Measurements from ENCODE around the gene ERP29. TPM values are rescaled to one million over a fixed set of nuclear protein-coding genes. Genes with fewer than 3 reads are reported as not detected.
"Not testable (repeated sequence)": the region's sequence is repeated elsewhere in the genome, so short reads cannot be mapped to it uniquely, and the experiment has no call there.

ERP29 gene
- total RNA-seq, 4 donors from 2014 or later: 12.9 to 36.5 (median 29.7) TPM

GRCh38 chr12:112035219-112035785, 22.1 kb downstream of the ERP29 start:
- TF ChIP-seq EP300 (IDR thresholded peaks at IDR 0.05) (no peak), POLR2A (IDR thresholded peaks at IDR 0.05) (no peak), CTCF (IDR thresholded peaks at IDR 0.05) (no peak)
- WGBS, 2 donors: 80 to 83% methylated on average over 4 of the region's 4 CpGs
- no peaks in the 10 kb centered on the region for H3K27me3 ChIP-seq
- H3K4me1 ChIP-seq: no peaks in the 10 kb centered on the region
- H3K9me3 ChIP-seq: no peaks in the 10 kb centered on the region
- no peak overlapping the region for H3K4me3 ChIP-seq
- DNase-seq (ENCODE audit: low spot score in 2 of 2): no peak
- peaks cover 3 to 93% (median 29%) of the 10 kb centered on the region in 3 donors for H3K36me3 ChIP-seq
- no peak overlapping the region for H3K27ac ChIP-seq

DNA sequence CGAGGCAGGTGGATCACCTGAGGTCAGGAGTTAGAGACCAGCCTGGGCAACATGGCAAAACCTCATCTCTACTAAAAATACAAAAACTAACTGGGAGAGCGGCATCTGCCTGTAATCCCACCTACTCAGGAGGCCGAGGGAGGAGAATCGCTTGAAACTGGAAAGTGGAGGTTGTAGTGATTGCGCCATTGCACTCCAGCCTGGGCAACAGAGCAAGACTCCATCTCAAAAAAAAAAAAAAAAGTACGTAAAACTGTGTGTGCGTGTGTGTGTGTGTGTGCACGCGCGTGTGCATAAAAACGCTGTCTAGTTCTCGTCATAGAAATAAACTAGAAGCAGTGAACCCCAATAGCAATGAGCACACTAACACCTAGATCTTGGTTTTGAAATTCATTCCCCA, 23.4 kb downstream of the ERP29 start:
- 96% methylated on average over 12 of the region's 12 CpGs for WGBS, 2 donors
- H3K4me3 ChIP-seq; H3K27me3 ChIP-seq; H3K9me3 ChIP-seq; H3K4me1 ChIP-seq; DNase-seq (ENCODE audit: low spot score in 2 of 2); H3K27ac ChIP-seq: not testable (repeated sequence)
- H3K36me3 ChIP-seq: peaks cover 3 to 93% (median 34%) of the 10 kb centered on the region in 3 donors

- Histone ChIP-seq H3K36me3 (peaks cover 0 to 98% (median 19%) of the 10 kb centered on the region in 3 donors), H3K27me3 (no peaks in the 10 kb centered on the region), H3K27ac (no peak overlapping the region), H3K9me3 (no peaks in the 10 kb centered on the region), H3K4me1 (no peaks in the 10 kb centered on the region), H3K4me3 (no peak overlapping the region)
- TF ChIP-seq CTCF (IDR thresholded peaks at IDR 0.05): no peak
- no peak for DNase-seq (ENCODE audit: low spot score in 2 of 2)
- WGBS, 2 donors: 77 to 84% methylated on average over 4 of the region's 4 CpGs
Measured at GRCh38 chr12:112046003-112046402, 32.8 kb downstream of the ERP29 start.

DNA sequence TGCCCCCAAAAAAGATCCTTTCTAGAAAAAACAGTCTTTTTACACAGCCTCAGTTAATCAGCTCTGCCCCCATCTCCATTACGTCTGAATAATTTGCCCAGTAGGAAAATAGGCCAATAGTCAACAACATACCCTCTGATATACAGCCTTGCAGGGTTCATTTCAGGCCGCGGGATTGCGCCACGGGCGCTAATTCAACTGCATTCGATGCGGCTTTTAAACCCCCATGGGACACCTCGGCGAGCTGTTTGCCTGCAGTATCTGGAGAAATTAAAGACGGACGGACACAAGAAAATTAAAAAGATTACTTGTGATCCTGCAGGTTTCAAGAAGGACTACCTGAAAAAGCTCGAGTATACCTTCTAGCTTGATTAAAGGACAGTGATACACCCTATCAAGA, 36.1 kb downstream of the ERP29 start:
- Histone ChIP-seq H3K27ac (no peak overlapping the region), H3K36me3 (peaks cover 0 to 98% (median 8%) of the 10 kb centered on the region in 3 donors), H3K27me3 (no peaks in the 10 kb centered on the region), H3K4me3 (no peak overlapping the region), H3K4me1 (no peaks in the 10 kb centered on the region), H3K9me3 (no peaks in the 10 kb centered on the region)
- DNase-seq (ENCODE audit: low spot score in 2 of 2): no peak
- 92 to 94% methylated on average over 13 of the region's 13 CpGs for WGBS, 2 donors
- TF ChIP-seq EP300 (IDR thresholded peaks at IDR 0.05) (no peak), POLR2A (IDR thresholded peaks at IDR 0.05) (no peak), CTCF (IDR thresholded peaks at IDR 0.05) (no peak)

GRCh38 chr12:112061137-112061536, 47.9 kb downstream of the ERP29 start:
- no peaks in the 10 kb centered on the region for H3K4me1 ChIP-seq
- WGBS, 2 donors: 89 to 95% methylated on average over 2 of the region's 2 CpGs
- H3K4me3 ChIP-seq: no peak overlapping the region
- peaks cover 0 to 99% (median 5%) of the 10 kb centered on the region in 3 donors for H3K36me3 ChIP-seq
- H3K27ac ChIP-seq: no peak overlapping the region
- TF ChIP-seq POLR2A (IDR thresholded peaks at IDR 0.05): no peak
- H3K27me3 ChIP-seq: no peaks in the 10 kb centered on the region
- no peak for DNase-seq (ENCODE audit: low spot score in 2 of 2)
- H3K9me3 ChIP-seq: no peaks in the 10 kb centered on the region

- TF ChIP-seq POLR2A (IDR thresholded peaks at IDR 0.05) (no peak), EP300 (IDR thresholded peaks at IDR 0.05) (no peak), CTCF (IDR thresholded peaks at IDR 0.05) (no peak)
- H3K36me3 ChIP-seq: peaks cover 0 to 99% (median 20%) of the 10 kb centered on the region in 3 donors
- DNase-seq (ENCODE audit: low spot score in 2 of 2): no peak
Measured at GRCh38 chr12:112063273-112063672, 50.0 kb downstream of the ERP29 start.

More at GRCh38 chr12:112063273-112063672, 50.0 kb downstream of the ERP29 start:
- whole genome bisulfite sequencing, 2 donors: 98% methylated on average over 2 of the region's 2 CpGs
- no peaks in the 10 kb centered on the region for H3K9me3 ChIP-seq
- no peak overlapping the region for H3K27ac ChIP-seq
- no peak overlapping the region for H3K4me3 ChIP-seq
- H3K27me3 ChIP-seq: no peaks in the 10 kb centered on the region
- no peaks in the 10 kb centered on the region for H3K4me1 ChIP-seq

All from tibial nerve (tissue), 4 donors.